HG03025 (cell line): ENCODE data around the gene CCDC148.
A peak's percentile ranks its signal among the peaks of the same experiment; 100 is the strongest.

Experiments used
- ATAC-seq: cut with Tn5 transposase; IDR thresholded peaks from one replicate; pipeline ENCODE4 v1.9.1; 2021; ENCODE audit warnings: mild to moderate bottlenecking, moderate library complexity; ENCODE audit not compliant: unreplicated experiment, low FRiP score

Gene CCDC148

DNA sequence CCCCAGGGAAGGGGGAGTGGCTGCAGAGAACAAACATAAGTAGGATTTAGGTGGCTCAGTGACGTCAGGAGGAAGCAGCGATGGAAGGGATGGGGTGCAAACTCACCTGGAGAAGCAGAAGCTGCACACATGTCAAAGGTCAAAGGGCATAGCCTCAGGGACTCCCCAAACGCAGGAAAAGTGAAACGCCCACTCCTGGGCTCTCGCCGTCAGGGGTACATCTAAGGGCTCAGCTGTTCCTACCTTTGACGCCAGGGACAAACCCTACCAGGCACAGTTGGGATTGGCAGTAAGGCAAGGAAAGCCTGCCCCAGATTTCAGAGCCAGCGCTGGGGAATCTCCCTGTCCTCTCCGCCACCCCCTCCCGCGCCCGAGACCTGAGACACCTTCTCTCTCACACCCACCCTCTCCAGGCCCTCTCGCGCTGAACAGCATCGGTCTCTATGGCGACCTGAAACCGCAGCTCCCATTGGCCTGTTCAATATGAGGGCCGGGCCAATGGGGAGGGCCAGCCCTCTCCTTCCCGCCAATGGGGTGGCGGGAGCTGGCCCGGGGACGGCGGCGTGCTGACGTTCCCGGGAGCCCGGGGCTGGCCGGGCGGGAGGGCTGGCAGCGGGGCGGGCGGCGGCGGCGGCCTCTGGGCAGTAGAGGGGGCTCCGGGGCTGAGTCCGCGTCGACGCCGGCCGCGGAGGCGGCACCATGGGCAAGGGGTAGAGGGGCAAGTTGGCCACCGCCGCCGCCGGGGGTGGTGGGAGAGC, at the start of gene CCDC148, which contains the start of gene PKP4:
Gene CCDC148 (minus strand): TSS at position 445 of the 758 bp plus-strand sequence. CDS start 314 bp downstream, at position 131.
Gene PKP4 (plus strand): TSS at position 644 of the 758 bp plus-strand sequence. CDS start 76,233 bp downstream, outside the sequence.
- ATAC-seq = peak; percentile 96

DNA sequence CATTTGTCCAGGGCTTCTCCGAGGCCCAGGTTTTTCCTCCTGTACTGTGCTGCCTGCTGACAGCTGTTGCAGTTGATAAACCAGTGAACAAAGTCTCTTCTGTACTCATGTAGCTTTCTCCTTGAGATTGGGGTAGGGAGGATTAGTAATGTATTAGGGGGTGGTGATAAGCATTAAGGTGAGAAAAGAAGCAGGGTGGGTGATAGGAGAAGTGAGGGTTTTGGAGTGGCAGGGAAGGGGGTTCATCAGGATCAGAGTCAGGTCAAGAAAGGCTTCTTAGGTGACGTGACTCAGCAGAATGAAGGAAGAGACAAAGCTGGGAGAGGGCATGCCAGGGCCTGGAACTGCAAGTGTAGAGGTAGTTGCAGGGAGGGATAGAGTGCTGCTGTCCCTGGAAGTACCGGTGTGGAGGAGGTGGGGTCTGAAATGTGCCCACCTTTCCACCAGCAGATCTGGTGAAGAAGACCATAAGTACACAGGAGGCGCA, 48.9 kb upstream of the CCDC148 start:
- no peak for ATAC-seq

DNA sequence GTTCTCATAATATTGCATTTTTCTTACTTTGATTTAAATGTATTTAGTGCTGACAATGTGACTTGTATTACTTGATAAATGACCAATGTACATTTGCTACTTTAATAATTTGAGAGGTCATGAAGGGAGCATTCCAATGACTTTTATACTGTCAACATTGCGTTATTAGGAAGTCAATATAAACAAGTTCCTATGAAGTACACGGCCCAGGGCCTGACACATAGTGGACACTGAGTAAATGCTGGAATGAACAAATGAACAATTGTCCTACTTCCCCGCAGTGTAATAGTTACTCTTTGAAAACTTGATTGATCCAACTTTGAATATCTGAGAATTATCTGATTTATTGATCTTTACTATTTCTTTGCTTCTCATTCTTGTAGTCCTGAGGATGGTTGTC, 47.5 kb upstream of the CCDC148 start:
- ATAC-seq = no peak

DNA sequence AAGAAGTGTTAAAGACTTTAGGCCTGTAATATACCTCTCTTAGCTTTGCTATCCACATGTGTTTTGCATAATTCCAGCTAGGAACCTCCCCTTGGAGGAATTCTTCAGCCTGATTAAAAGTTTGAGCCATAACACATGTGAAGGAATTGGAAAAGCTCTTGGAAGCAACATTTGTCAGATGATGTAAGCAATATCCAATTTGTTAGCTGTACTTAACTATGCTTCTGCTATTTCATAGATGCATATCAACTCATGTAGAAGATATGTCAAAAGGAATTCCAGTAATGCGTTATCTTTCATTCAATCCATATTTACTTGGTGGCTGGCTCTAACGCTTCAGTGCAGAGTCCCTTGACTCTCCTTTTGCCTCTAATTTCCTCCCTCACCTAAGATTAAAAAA, 46.4 kb upstream of the CCDC148 start:
- ATAC-seq = no peak

DNA sequence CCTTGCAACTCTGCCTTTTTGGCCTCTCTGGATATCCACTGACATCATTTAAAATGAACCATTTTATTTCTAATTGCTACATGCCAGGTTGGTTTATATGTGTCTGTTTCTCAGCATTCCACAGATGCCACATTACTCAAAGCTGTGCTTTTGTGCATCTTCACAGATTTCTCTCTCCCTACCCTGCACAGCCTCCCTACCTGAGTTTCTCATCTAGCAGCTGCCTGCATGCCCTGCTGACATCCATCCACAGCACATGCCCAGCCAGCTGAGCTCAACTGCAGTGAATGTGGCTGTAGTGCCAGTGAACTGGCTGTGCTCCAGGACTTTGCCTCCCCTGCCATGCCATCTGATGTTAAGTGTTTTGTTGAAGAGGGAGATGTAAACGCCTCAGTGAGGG, 44.7 kb upstream of the CCDC148 start:
- ATAC-seq = no peak

DNA sequence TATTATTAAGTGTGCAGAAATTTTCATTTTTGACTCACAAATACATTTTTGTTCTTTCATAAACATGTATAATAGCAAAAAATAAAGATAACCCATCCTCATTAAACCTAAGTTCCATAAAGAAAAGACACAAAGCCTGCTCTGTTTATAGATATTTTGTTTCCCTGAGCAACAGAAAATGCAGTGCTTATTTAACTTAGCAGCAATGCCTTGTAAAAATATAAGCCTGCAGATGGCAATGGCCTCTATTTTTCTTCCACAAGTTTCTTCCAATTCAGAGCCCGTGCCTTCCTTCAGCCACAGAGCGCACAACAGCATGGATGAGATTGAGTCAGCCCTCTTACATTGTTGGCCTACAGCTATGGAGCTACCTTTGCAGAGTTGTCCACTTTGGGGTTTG, 43.8 kb upstream of the CCDC148 start:
- ATAC-seq = no peak

DNA sequence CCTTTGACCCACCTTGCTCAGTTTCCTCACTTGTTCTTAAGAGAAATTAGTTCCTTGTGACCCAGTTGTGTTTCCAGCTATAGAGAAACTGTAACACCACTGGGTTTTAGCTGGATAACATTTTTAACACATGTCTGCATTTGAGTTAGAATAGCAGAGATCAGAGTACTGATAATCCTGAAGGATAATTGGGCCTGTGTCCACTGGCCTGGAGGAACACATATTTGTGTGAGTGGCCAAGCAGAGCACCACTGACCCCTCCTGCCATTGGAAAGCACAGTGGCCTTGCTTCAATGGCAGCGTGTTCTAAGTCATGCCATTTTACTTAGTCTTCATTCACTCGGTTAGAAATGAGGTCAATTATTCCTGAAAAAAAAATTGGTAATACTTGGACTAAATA, 42.8 kb upstream of the CCDC148 start:
- no peak for ATAC-seq

DNA sequence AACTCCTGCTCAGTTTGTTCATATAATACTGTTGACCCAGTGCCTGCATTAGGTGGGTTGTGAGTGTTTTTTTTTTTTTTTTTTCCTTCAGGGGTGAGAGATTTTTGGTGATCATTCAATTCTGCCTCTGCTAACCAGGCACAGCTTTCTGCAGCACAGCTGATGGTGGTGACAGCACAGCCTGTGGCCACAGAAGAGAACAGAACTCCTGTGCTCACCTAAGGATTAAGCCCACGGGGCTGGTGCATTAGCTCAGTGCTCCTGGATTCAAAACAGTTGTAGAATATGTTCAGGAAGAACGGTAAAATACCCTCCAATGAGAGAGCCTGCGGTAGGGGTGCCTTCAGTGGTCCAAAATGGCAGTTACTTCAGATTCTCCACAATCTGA, 42.2 kb upstream of the CCDC148 start:
- ATAC-seq = no peak

DNA sequence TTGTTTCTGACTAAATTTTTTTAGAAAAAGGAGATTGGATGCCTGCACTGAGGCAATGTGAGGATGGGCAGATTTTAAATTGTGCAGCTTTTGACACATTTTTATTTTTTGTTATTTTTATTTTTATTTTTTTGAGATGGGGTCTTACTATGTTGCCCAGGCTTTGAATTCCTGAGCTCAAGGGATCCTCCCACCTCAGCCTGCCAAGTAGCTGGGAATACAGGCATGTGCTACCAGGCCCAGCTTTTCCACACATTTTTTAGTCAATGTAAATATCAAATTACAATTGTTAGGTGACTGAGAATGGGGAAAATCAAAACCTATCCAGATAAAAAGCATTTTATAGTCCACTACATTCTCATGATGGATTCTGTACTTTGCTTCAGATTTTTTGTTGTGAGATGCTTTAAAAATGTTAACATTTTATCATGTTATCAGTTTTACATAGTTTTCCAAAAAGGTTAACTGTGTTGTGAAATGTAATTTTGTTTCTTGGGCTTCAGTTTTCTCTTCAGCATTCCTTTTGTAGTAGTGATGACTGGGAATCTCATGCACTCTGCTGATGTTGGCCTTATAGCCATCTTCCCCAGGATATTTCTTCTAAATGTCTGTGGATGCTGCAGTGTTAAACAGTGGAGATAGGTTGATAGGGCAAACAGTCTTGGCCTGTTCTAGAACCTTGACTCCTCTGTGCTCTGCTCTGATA, 41.6 kb upstream of the CCDC148 start:
- no peak for ATAC-seq

DNA sequence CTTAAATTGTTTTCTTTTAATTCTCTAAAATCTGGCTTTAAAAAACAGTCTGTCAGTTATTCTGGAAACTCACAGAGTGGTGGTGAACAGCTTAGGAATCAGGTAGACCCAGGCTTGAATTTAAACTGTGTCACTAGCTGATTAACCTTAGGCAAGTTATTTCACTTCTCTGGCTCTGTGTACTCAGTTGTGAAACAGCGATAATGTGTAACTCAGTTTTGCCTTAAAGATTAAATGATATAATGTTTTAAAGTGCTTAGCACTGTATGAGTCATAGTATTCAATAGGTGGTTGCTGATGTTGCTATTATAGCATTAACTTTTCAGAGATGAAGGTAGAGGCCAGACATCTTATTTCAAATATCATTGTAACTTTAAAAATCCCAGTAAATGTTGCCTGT, 40.9 kb upstream of the CCDC148 start:
- no peak for ATAC-seq

DNA sequence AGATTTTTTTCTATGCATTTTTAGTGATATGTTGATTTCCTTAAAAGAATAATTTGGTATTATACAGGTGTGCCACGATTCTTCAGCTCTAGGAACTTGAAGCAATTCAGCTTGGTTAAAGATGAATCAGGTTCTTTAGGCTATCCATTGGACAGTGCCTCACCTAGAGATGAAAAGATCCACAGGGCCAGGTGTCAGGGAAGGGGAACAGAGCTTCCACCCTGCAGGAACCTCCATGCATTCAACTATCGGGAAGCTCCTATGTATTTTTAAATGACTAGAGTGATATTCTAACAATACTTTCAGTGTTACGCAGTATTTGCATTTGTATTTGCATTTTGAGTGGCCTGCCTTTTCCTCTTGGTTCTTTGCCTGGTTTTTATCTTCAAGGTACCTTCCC, 40.4 kb upstream of the CCDC148 start:
- ATAC-seq = no peak

DNA sequence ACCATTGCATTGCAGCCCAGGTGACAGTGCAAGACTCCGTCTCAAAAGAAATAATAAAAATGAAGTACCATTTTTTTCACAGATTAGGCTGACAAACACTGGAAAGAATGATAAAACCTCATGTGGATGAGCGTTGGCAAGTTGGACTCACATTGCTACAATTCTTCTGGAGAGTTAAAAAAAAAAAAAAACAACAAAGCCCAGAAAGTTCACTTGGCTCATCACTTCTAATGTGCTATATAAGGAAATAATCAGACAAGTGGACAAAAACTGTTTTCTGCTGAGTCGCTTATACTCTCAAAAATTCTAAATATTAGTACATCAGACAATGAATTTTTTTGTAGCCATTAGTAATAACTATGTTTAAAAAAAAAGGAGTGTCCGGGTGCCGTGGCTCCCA, 38.6 kb upstream of the CCDC148 start:
- ATAC-seq = no peak

DNA sequence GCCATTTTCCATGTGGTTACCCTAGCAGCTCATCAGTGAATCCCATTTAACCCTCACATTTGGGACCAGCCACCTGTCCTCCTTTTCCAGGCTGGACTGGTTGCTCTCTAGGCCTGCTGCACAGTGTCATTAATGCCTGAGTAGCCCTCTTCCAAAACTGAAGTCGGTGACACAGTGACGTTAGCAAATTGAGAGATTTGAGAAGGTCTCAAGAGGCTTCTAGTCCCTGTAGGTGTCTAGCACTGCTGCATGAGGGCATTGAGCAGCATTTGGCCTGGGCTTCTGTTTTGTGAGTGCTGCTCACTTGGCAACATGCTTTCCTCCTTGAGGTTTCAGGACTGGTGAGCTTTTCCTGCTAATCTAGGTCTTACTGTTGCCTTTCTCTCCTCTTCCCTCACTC, 36.9 kb upstream of the CCDC148 start:
- no peak for ATAC-seq

DNA sequence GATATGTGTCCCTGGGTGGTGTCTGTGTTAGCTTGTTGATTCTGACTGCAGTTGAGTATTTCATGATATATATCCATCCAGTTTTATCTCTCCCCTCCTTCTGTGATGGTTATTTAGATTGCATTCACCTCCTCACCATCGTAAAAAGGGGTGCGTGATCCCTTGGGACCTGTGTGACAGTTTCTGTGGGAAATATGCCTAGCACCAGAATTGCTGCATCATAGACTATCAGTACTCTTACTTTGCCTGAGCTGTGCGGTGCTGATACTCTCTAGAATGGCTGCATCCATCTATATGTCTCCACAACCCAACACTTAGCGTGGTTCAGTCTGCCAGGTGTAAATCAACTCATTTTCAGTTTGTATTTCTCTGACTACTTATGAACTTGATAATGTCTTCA, 34.5 kb upstream of the CCDC148 start:
- no peak for ATAC-seq

DNA sequence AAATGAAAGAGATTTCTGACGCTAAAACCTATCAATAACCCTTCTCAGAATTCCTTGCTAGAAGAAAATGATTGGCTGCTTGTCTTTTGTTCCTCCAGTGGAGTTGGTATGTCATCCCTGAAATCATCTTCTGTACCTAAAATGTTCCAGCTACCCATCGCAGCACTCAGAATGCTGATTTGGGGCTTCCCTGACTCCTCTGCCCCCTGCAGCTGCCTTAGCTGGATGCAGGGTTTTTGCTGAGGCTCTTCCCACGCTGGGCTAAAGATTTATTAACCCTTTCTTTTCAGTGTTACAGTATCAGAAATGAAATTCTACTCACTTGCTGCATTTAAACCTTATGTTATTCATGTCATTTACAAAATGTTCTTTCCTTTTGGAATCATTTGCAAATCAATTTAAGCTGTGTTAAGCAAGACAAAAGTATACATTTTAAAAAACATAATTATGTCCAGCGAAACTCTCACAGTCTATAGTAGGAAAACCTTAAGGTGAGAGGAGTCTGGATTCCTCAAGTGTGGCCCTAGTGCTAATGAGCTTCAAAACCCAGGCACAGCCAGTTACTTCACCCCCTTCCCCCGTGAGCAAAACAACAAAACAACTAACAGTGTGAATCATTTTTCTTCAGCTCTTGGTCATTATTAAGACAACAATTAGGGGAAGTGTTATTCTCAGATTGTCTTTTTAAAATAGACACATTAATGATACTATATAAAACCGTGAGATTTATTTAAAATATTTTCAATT, 33.0 kb upstream of the CCDC148 start:
- ATAC-seq = no peak

DNA sequence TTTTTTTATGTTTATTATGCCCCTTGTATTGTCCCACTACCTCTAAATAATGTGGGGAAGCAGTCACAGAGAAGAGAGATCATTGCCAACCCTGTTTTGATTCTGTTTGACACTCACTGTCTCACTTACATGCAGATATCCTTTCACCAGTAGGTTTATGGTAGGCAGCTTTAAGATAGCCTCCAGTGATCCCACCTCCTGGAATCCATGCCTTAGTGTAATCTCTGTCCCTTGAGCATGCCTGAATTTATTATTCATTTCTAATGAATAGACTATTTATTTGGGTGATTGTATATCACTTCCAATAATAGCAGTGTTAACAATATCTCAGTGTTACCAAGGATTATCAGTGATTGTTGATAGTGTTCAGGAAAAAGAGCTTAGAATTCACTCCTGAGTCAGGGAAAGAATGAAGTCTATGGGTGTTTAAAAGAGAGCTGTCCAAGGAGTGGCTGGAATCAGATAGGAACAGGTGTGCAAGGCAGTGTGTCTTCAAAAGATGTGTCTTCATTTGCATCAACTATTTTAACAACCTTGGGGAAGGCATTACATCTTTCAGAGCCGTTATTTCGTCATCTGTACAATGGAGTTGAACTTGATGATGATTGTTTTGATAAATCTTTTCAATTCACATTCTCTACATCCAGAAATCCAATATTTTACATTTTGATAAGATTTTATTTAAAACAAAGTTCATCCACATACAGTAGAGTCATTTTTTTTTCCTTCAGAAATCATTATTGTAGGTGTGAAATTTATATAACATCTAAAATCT, 32.1 kb upstream of the CCDC148 start:
- no peak for ATAC-seq

DNA sequence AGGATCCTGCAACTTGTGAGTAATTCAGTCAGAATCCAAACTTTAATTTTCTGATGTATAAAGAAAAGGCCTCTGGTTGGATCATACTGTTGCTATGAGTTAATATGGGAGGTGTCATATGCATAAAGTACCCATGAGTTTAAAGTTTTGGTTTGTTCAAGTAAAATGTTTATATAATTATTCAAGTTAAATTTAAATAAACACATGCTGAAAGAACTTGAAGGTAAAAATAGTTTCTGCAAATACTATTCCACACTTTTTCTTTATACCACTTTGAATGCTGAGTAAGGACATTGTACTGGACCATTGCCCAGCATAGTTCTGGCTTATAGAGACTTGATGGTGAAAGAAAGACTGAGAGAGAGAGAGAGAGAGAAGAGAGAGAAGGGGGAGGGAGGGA, 30.9 kb upstream of the CCDC148 start:
- ATAC-seq = no peak

DNA sequence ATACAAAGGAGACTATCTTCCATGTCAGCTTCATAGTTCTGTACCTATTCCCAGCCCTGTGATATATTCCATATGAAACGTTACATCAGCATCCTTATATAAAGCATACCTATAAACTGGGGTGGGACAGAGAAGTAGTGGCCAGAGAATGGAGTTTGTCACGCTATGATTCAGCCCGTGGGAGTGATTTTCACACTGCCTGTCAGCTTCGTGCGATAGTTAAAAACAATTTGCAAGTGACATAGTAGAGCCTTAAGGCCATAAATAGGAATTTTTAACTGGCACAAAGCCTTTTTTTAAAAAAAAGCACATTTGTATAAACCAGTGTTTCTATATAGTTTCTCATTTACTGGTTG, 30.4 kb upstream of the CCDC148 start:
- peak; percentile 53 for ATAC-seq

DNA sequence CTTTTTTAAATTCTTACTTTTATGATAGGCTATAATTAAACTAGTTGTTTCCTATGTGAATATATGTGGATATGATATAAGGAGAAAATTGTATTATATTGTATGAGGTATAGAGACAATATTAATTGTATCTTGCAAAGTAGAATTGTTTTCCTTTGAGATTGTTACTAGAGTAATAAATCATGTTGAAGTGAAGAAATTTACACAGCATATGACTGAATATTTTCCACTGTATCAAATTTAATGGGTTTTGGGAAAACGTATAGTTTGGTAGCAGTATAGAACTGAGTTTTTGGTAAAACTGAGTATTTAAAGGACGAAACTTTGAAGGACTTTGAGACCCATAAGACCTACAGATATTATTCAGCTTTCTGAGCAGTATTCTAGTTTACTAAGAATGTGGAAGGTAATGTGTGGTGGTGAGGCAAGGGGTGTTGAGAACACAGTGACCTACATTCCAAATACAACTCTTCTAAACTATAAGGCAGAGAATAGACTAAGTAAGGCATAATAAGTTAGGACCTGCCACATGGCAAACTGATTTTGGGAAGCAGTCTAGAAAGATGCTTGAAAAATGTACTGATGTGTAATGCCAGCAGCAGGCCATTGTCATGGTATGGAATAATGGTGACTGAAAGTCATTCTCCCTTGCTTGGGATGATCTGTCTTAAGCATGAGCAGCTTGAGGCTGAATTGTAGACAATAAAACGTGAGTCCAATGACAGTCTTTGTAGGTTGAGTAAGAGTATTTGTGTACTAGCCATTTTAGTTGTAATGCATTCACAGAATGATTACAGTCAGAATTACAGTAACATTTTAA, 29.8 kb upstream of the CCDC148 start:
- peak; percentile 8 for ATAC-seq
